HG02884 (cell line): ENCODE data around the gene VEGFB.

Experiments used
- ATAC-seq: cut with Tn5 transposase; IDR thresholded peaks from one replicate; pipeline ENCODE4 v1.9.1; 2021; ENCODE audit warnings: mild to moderate bottlenecking, moderate library complexity; ENCODE audit not compliant: unreplicated experiment

VEGFB gene

DNA sequence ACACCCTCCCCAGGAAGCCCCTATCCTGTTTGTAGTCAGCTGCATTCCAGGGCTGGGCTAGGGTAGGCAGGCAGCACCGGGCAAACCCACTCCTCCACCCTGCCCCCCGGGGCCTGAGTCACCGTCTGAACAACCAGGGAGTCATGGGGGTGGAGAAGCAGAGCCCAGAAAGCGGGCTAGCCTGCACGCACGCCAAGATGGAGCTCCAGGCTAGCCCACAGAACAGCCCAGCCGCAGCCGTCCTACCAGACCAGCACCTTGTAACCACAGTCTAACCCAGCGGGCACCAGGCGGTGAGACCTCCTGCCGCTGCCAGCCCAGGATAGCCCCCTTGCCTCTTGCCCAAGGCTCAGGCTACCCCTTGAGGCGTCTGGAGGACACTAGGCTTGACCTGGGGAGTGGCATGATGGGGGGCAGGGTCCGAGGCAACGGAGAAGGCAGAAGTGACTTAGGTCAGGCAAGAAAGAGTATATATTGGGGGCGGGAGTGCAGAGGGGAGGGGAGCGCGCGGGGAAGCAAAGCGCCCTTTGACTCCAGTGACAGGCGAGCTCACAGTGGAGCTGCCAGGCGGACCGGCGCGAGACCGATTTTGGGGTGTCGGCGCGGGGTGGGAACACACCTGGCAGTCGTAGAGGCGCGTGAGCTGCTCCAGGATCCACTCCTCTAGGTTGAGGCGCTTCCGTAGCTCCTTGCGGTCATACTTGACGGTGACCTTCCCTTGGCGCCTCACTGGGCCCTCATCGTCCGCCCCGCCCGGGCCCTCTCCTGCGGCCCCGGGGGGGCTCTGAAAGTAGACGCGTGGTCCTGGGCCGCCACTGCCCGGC, 11.6 kb downstream of the VEGFB start:
- ATAC-seq, result no peak

DNA sequence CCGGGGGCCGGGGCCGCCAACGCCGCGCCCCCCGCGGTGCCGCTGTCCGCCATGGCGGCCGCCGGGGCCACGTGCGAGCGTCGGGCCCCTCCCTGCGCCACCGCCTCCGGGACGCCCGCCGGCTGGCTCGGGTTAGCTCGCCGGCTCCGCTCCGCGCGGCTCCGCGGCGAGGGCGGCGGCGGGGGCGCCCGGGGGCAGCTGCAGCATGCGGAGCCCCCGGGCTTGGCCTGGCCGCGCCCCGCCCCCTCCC, 12.2 kb downstream of the VEGFB start:
- ATAC-seq, result peak; percentile 12

DNA sequence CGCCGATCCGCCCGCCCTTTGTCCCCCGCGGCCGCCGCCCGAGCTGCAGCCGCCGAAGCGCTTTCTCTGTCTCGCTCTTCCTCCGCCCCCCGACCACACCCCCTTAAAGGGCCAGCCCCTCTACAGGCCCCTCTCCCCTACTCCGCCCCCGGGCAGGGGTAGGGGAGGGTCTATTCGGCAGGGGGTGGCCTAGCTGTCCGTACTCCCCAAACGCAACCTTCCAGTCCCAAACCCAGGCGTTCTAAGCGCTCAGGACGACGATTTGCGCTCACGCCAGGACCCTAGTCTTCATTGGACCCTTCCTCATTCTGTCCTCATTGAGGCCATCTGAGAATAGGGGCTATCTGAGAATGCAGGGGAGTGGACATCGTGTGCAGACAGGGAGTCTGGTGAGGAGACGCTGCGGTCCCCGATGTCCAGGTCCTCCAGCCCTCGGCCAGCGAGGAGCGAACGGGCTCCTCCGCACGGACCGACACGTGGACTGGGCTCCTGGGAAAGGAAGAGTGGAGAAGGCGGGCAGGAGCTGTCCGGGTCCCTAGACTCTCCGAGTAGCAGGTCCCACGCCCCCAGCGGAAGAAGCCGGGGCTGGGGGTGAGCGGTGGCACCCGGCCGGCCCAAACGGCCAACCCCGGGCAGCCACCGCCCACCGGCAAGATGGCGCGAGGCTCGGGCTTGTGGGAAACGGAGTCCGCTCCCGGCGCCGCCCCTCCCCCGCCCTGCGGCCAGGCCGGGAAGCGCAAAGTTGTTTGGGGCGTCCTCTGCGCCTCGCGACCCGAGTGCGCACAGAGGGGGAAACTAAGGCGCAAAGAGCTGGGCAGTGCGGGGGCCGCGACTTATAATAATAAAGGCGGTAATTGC, 12.7 kb downstream of the VEGFB start, which contains the start of gene PPP1R14B:
Gene PPP1R14B, minus strand, starts transcription at position 73 of the 858 bp plus-strand sequence. CDS start 270 bp downstream, outside the sequence.
- ATAC-seq, result peak; percentile 45

DNA sequence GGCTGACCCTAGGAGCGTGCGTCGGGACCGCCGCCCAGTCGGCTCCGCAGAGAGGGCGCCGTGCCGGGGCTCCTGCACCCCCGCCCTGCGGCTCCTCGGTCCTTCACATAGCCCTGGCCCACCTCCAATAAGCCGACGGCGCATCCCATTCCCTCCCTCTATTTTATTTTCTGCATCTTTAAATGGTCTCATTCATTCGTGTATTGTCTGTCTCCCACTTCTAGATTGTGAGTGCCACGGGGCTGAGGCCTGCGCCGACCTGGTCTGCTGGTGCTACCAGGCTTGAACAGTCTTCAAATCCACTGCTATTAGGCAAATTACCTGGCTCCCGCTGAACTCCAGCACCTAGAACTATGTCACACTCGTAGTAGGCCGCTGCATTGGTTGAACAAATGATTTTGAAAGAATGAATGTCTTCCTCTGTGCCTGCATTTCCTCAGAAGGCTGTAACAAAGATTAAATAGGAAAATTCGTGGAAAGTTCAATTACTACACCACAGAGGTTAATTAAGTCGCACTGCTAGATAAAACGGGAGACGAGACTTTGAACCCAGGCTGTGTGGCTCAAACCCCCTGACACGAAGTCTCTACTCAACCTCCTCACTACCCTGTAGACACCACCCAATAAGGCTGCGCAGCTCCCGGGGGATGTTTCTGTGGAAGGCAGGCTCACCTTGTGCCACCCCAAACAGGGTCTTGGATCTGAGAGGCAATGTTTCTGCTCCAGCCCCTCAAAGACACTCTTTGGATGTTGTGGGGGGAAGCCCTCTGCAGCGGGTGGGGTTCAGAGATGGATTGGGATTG, 13.5 kb downstream of the VEGFB start:
- ATAC-seq, result no peak

DNA sequence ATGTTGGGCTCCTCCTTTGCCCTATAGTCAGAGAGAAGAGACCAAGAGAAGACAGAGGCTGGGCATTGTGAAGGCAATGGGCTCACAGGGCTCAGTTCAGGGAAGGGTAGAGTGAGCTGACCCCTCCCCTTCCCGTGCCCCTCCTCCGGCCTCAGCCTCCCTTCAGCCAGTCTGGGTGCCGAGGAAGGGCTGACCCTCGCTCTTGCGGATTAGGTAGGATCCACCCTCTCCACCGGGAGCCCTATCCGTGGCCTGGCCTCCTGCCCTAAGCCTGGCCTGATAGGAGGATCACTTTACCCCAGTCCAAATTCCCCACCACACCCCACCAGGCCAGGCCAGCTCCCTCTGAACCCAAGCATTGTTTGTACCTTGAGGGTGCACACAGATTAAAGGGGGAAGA, 14.2 kb downstream of the VEGFB start:
- ATAC-seq, result no peak

DNA sequence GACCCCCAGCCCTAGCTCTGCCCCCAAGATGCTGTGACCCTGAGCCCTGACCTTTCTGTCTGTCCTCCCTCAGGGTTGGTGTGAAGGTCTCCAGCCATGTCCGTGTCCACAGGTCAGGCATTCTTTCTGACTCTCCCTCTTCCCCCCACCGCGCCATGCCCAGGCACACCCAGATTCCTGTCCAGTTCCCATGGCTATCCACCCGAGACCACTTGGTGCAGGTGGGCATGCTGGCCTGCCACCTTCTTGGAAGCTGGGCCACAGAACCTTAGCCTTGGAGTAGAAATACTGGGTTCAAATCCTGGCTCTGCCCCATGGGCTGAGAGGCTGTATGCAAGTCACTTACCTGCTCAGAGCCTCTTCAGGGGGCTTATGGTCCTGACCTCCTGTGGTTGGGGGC, 14.7 kb downstream of the VEGFB start:
- ATAC-seq, result no peak

DNA sequence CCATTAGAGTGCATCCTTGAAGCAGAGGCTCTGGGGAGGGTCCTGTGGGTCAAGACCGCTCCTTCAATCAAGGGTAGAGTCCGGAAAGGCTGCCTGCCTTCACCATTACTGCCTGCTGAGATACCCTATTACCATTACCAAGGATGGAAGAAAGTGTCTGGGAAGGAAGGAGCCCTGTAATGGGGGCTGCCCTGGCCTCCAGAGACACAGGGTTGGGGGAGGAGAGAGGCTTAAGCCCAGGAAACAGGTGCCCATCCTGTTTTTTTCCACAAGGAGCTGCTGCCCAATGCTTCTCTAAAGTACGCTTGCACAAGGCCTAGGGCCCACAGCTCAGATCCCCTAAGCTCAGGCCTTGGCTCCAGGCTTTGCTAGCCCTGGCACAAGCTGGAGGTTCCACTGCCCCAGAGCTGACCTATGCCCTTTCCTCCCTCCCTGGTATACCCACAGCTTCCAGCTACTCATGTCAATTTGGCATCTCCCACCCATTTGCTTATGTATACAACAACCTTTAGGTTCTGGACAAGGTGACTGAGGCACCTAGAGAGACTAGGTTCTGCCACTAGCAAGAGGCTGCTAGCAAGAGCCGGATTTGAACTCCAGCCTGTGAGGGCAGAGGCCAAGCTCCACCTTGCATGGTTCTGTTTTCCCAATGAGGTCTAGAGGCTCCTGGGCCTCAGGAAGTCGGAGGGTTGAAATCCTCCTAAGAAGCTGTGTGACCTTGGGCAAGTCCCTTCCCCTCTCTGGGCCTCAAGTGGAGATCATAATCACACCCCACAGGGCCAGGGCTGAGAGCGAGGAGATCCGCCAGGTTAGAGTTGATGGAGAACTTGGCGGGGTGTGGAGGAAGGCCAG, 15.4 kb downstream of the VEGFB start:
- no peak for ATAC-seq

DNA sequence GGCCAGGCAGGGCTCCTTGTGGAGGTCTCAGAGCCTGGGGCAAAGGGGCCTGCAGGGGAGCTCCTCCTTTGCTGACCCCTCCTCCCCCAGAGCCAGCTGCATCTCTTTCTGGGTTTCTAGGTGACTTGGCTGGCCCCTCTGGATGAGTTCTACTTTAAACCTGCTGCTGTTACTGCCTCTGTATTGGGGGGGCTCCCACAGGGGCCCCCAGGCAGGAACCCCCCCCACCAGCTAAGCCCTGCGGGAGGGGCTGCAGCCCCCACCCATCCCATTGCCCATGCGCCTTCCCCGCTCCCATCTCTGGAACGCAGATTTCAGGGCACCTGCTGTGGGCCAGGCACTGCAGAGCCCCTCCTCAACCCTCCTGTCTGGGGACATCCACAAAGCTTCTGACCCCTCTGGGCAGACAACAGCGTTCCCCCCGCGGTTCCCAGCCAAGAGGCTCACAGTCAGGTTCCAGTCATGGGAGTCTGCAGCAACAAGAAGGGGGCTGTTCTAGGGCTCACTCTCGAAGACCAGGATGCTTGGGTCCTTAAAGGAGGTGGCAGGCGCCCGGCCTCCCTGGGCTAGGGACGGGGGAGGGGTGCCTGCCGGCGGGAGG, 16.1 kb downstream of the VEGFB start:
- ATAC-seq, result no peak

DNA sequence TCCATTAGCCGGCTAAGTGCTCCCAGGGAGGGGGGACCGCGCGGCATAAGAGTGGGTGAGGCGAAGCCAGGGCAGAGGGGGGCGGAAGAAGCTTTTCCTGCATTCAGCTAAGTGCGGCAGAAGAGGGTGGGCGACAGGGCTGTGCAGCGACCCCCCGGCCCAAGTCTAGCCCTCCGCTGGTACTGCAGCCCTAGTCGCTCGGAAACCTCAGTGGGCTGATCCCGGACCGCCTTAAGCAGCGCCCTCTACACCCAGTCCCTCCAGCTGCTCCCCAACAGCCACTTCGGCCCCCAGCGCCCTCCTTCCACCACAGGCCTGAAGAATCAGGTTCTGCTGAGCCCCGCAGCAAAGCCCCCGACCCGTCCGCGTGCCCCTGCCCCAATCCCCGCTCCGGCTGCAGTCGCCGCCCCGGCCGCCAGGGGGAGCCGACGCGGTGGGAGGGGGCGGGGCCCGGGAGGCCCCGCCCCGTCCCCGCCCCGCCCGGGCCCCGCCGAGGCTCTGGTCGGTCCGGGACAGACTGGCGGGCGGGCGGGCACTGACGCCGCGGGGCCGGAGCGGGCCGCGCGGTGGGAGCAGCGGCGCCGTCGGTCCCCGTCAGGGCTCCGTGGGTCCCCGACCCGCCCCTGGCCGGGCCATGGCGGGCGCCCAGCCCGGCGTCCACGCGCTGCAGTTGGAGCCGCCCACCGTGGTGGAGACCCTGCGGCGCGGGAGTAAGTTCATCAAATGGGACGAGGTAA, 16.8 kb downstream of the VEGFB start, which contains the start of gene PLCB3:
Gene PLCB3, plus strand, starts transcription at position 515 of the 737 bp plus-strand sequence. Its CDS starts 120 bp downstream, at position 635.
- no peak for ATAC-seq

DNA sequence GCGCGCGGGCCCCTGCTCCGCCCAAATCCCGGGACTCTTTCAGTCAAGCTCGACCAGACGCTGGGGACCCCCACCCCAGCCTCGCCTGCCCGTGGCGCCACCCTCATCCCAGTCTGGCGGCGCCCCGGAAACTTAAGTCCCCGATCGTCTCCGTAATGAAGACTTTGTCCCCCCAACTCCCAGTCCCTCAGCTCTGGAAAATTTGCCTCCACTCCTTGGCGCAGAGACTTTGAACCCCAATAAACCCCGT, 17.3 kb downstream of the VEGFB start:
- ATAC-seq, result no peak

DNA sequence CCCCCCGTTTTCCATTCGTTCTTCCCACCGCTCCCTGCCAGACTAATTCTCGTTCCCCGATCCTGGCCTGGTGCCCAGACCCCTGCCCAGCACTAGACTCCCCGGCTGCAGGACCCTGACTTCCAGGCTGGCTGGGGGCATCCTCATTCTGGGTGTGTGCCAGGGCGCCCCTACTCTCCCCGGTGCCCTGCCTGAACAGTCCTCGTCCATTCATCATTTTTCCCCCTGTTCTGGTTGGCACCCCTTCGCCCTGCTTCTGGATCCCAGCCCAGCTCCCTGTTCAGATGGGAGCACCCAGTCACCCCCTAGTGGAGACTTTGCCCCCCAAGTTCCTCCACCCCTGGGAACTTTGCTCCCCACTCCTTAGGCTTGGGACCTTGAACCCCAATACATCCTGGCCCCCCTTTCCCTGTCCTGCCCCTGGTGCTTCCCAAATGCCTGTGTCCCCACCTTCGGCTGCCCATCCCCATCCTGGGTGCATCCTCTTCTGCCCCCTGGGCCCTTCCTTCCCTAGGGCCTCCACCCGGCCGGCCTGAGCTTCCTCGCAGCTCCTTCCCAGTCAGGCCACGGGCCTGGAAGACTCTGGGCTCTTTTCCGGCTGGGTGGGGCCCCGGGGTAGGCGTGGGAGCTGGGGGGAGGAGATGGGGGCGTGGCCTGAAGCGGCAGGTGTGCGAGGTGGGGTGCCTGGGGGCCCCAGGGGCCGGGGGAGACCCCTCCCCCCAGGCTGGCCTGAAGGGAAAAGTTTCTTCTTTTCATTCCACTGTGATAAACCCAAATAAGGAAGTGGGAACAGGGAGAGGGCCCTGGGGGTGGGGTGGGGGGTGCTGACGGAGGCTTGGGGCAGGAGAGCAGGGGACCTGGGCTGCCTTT, 17.9 kb downstream of the VEGFB start:
- ATAC-seq, result no peak

DNA sequence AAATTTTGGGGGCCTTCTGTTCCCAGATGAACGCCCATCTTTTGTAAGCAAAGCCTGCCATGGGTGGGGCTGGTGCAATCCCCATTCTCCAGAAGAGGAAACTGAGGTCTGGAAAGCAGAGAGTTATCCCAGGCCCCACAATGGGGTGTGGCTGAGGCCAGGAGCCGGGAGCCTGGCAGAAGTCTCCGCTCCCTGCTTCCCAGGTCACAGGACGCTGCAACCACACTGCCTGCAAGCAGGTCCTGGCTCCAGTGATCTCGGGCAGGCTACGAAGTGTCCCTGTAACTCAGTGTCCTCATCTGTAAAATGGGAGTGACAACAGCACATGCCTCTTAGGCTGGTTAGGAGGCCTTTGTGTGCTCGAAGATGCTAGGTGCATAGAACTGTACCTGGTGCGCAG, 18.7 kb downstream of the VEGFB start:
- ATAC-seq, result no peak

DNA sequence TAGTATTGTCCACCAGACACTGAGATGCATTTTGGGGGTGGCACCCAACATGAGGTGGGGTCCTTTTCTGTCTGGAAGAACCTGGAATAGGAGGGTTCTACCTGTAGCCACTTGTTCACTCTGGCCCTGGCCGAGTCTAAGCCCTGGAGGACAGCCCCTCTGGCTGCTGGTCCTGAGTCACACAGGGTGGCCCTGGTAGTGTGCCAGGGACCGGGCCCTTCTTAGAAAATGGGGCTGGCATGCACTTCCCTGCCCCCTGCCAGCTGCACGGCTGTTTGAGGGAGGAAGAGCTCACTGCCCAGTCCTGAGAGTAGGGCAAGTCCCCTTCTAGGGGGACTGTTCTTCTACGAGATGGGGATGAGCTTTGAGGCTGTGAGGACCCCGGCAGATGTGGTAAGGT, 19.1 kb downstream of the VEGFB start:
- no peak for ATAC-seq

DNA sequence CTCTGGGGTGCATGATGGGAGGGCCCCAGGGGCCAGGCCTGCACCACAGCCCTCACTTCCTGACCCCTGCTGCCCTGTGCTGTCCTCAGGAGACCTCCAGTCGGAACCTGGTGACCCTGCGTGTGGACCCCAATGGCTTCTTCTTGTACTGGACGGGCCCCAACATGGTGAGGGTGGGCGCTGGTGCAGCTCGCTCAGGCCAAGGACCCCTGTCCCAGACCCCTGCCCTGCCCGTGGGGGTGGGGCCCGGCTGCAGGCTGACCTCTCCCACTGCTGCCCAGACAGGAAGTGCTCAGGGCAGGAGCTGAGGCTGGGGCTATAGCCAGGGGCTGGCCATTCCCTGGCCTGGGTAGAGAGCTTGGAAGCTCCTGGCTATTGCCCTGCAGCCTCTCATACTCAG, 19.9 kb downstream of the VEGFB start:
- ATAC-seq, result no peak

DNA sequence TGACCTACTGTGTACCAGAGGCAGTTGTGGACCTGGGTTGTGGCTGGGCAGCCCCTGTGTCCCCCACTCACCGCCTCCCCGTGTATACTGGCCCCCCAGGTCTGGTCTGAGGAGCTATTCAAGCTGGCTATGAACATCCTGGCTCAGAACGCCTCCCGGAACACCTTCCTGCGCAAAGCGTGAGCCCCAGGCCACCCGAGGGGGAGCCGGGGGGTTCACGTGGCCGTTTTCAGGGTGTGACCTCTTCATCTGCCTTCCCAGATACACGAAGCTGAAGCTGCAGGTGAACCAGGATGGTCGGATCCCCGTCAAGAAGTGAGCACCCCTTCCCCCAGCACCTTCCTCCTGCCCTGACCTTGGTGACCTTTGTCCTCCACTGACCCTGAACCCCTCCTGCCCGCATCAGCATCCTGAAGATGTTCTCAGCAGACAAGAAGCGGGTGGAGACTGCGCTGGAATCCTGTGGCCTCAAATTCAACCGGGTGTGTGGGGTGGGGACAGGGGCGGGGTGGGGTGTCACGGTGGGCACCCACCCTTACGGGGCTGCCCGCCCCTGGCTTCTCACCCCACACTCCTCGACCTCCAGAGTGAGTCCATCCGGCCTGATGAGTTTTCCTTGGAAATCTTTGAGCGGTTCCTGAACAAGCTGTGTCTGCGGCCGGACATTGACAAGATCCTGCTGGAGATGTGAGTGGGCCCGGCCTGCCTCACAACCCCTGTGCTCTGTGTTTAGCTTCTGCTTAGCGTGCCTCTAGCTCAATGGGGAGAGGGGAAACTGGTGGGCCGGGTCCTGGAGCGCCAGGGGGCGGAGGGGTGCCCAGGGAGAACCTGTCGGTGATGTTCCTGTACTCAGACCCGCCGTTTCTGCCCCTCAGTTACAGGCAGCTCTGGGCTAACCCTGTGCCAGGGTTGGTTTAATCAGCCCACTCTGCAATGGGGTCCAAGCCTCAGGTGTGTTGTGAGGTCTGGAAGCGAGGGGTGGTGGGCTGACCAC, 21.0 kb downstream of the VEGFB start:
- ATAC-seq, result no peak

DNA sequence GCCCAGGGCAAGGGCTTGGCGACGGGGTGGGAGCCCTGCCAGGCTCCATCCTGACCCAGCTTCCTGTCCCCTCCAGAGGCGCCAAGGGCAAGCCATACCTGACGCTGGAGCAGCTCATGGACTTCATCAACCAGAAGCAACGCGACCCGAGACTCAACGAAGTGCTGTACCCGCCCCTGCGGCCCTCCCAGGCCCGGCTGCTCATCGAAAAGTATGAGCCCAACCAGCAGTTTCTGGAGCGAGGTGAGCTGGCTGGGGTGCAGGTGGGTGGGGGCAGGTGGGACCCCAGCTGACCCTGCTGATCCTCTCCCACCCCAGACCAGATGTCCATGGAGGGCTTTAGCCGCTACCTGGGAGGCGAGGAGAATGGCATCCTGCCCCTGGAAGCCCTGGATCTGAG, 21.9 kb downstream of the VEGFB start:
- ATAC-seq, result no peak

DNA sequence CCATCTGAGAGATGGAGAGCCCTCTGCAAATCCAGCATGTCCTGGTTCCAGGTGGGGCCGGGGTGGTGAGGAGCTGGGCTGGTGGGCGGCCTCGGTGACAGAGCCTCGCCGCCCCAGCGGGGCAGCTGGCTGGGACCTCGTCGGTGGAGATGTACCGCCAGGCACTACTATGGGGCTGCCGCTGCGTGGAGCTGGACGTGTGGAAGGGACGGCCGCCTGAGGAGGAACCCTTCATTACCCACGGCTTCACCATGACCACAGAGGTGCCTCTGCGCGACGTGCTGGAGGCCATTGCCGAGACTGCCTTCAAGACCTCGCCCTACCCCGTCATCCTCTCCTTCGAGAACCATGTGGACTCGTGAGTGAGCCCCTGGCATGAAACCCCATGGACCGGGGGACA, 24.0 kb downstream of the VEGFB start:
- no peak for ATAC-seq
